Dedifferentiated amniotic fluid mesenchymal stem cell (primary cell): Measurements from ENCODE around the gene TTLL8.
"Not testable (repeated sequence)": the region's sequence is repeated elsewhere in the genome, so short reads cannot be mapped to it uniquely, and the experiment has no call there.

Experiments
- DNase-seq: peaks from one replicate; pipeline ENCODE4 v3.0.0-alpha.2; 2016; ENCODE audit errors: extremely low spot score

TTLL8 gene

DNA sequence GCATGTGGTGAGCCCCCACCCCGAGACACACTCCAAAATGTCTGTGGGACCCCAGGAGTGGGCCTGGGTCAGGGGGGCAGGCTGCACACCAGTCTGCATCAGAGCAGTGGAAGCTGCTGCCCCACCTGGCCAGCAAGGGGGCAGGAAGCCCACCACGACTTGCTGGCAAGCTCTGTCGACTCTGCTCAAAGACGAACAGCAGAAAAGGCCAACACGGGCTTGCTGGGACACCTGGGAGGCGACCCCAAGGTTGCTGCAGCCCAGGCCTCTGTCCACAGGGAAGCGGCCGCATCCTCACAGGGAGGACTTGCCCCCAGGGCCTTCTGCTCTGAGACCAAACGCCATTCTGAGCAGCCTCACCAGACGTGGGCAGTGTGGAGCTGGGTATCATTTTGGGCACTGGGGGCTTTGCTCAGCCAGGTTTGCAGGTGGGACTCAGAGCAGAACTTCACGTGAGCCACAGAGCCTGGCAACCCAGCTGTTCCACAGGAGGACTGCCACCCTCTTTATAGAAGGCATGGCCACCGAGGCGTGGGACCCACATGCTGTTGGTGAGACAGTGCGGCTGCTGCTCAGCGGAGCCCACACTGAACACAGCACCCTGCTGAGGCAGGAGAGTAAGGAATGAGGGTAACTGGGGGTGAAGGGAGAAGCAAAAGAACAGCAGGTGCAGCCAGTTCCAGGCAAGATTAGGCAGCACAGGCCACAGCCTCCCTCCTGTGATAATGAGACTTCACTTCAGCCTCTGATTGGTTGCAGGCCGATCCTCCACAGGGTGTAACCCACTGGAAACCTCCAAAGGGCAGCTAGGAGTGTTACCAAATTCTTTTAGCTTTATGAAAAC, 56.5 kb downstream of the TTLL8 start:
- DNase-seq: no peak

DNA sequence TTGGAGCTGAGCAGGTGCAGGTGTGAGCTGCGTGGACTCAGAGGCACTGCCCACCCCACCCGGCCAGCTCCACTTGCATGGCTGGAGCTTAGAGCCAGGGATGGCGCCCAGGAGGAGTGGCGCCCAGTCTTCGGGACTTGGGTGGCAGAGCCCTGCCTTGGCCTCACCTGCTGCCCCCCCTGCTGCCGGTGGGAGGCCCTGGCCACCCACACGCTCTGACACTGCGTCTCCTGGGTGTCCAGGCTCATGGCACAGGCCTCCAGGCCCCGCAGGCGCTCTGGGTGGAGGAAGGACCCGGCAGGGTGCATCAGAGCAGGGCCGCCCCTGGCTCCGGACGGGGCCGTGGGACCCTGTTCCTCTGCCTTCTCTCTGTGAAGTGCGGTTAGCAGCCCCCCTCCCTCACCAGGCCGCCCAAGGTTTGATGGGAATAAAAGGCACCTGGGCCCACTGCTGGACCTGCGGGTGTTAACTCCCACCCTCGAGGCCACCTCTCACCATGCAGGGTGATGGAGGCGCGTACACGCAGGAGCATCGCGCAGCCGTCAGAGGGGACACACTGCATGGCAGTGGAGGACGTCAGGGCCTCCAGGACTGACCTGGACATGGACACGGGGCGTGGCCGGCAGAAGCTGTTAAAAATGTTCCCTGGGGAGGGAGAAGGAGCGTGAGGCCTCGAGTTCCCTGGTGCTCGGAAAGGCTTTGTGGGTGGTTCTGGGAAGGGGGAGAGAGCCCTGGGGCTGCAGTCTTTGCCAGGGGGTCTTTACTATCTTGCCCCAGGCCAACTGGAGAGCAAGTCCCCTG, 57.3 kb downstream of the TTLL8 start:
- no peak for DNase-seq

DNA sequence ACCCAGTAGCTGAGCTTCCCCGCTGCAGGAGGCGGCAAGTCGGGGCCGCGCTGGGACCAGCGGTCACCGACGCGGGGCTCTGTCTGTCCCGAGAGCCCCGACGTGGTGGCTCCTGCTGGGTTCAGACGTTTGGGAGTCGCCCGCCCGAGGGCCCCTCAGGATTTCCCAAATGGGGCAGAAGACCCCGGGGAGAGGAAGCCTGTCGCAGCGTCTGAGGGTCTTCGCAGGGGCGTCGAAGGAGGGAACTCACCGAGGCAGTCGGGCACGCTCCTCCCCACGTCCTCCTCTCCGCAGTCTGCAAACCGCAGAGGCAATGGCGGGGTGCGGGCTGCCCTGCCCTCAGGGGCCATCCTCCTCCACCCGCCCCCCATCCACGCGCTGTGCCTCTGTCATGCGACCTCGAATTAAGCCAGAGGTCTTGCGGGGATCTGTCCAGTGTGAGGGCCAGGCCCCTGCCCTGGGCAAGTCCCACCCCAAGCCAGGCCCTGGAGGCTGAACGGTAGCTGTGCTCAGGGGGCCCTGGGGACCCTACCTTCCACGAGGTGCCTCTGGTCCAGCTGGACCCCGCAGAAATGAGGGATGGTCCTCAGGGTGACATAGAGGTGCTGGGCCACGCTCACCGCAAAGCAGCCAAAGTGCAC, 58.0 kb downstream of the TTLL8 start:
- DNase-seq: no peak

DNA sequence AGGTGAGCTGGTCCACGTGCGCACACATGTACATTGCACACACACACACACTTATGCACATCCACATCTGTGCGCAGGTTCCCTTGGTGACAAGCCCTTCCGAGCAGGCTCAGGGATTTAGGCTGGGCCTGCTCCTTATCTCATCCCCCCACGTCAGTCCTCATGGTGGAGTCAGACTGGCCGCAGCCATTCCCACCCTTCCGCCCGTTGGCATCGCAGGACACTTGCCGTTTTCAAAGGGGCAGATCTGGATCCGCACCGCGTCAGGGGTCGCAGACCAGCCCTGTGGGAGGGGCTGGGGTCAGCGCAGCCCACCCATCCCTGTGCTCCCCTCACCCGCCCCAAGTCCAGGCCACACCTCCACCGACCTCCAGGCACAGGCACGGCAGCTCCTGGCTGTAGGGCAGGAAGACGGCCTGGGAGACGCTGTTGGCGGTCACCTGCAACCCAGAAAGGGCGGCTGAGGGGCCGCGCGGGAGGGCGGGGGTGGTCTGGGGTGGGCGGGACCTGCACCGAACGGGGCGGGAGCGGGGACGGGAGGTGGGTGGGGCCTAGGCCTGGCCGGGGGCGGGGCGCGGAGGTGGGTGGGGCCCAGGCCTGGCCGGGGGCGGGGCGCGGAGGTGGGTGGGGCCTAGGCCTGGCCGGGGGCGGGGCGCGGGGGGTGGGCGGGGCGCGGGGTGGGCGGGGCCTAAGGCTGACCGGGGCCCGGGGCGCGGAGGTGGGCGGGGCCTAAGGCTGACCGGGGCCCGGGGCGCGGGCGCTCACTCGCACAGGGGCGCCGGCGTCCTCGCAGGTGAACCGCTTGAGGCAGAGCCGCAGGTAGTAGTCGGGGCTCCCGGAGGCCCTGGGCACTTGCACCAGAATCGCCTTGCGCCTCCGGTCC, 58.8 kb downstream of the TTLL8 start:
- DNase-seq: no peak

DNA sequence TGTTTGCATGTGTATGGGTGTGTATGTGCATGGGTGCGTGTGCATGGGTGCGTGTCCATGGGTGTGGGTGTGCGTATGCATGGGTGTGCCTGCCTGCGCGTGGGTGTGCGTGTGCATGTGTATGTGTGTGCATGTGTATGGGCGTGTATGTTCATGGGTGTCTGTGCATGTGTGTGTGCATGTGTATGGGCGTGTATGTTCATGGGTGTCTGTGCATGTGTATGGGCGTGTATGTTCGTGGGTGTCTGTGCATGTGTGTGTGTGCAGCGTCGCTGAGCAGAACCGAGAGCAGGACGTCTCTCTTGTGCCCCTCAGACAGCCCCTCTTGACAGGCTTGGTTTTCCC, 59.4 kb downstream of the TTLL8 start:
- no peak for DNase-seq

DNA sequence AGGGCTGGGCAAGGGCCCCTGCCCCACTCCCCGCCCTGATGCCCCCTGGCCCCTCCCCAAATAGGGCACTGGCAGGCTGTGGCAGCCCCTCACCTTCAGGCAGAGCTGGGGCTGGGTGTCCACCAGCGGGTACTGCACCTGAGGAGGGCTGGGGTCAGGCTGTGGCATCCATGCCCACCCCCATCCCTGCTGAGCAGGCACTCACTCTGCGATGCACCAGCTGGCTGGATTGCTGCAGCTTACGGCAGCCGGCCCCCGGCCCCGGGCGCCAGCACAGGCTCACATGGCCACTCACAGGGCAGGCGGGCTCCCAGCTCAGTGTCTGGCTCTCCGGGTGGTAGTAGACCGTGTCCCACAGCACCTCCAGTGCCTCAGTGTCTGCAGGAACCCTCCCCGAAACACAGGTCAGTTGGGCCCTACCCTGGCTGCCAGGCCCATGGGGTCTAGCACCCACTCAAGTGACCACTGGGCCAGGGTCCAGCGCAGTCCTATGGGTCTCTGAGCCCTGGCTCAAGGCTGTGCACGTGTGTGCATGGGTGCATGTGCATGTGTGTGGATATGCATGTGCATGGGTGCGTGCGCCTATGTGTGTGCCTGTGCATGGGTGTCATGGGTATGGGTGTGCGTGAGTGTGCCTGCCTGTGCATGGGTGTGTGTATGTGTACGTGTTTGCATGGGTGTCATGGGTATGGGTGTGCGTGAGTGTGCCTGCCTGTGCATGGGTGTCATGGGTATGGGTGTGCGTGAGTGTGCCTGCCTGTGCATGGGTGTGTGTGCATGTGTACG, 60.0 kb downstream of the TTLL8 start:
- no peak for DNase-seq

DNA sequence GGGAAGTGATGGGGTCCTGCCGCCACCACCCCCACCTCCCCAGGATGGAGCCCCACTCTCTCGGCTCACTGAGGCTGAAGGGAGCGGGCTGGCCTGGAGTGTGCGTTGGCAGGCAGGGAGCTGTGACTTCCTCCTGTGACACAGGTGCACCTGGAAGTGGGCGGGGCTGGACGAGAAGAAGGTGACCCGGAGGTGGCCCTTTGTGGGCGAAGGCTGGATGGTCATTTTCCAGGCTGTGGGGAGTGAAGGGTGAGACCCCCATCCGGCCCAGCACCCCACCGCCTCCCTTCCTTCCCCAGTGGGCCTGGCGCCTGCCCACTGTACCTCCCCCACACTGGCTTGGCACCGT, 60.9 kb downstream of the TTLL8 start:
- DNase-seq: no peak

DNA sequence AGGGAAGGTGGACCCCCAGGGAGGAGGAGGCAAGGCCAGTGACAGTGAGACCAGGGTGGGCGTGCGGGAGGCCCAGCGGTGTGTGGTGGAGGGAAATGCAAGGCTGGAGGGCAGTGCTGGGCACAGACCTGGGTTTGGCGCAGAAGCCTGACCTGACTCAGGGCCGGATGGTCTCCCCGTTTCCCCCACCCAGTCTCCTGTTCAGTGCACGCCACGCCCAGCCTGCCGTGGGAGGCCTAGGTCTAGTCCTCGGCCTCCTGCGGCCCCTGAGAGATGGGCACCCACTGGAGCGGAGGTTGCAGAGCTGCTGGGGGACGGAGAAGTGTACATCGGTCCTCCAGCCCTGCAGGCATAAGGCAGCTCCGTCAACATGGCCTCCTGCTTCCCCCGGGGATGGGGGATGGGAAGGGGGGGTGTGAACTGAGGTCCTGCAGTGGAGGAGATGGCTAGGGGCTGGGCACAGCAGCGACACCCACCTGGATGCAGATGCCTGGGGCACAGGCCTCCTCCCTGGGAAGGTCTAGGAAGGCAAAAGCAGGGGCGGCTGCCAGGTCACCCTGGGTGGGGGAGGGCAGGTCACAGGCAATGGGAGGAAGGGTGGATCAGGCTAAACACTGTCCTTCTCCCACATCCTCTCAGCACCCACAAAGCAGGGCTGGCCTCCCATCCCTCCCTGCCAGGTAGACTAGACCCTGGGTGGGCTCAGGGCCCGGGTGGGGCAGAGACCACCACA, 61.4 kb downstream of the TTLL8 start:
- DNase-seq: no peak

DNA sequence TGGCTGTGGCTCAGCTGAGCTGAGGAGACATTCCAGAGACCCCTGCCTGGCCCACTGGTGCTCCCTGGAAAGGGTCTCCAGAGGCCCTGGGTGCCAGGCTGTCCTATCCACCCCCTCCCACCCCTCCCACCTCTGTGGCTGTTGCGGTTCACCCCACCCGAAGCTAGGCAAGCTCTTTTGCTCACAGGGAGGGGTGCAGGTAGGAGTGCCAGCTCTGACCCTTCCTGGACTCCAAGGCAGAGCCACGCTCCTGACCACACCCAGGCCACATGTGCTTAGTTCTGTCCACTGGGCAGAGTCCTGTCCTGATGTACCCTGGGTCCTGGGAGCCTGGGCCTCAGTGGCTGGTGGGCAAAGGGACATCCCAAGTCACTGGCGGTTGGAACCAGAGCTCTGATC, 62.0 kb downstream of the TTLL8 start:
- DNase-seq: no peak

DNA sequence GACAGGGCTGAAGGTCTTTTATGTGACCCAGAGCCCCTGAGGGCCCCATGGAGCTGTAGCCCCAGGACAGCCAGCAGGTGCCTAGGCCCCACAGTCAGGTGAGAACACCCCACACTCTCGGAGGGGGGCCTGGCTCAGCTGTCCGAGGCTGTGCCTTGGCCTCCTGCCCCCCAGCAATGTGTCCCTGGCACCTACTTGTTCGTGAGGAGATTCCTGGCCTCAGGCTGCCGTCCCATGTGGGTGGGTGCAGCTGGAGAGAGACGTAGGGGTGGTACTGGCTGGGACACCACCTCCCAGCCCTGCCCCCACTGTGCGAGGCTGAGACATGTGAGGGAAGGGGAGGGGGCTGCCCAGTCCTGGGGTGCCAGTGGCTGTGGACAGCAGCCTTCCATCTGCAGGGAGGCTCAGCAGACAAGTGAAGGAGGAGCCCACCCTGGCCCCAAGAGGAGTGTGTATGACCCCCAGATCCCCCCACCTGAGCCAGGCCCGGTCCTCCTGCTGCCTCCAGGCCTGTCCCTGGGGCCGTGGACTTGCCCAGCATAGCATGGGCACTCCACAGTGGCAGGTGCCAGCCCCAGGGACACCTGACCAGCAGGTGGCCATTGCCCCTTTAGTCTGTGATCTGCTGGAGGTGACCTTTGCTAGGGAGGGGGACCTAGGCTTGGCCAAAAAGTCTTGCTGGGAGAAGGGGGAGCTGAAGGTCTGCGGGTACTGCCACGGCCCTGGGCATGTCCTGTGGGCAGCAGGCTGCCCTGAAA, 62.6 kb downstream of the TTLL8 start:
- DNase-seq: no peak

DNA sequence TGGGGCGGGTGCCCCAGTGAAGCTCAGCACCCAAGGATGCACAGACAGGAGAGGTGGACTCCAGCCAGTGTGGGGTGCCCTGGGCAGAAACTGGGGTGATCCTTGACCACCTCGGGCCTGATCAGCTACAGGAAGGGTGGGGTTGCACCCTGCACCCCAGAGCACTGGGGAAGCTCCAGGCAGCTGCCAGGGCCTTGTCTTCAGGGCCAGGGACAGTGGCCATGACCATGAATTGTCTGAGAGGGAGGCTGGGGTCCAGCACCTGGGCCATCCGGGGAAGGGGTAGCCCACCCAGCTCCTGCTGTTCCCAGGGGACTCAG, 63.1 kb downstream of the TTLL8 start:
- no peak for DNase-seq

DNA sequence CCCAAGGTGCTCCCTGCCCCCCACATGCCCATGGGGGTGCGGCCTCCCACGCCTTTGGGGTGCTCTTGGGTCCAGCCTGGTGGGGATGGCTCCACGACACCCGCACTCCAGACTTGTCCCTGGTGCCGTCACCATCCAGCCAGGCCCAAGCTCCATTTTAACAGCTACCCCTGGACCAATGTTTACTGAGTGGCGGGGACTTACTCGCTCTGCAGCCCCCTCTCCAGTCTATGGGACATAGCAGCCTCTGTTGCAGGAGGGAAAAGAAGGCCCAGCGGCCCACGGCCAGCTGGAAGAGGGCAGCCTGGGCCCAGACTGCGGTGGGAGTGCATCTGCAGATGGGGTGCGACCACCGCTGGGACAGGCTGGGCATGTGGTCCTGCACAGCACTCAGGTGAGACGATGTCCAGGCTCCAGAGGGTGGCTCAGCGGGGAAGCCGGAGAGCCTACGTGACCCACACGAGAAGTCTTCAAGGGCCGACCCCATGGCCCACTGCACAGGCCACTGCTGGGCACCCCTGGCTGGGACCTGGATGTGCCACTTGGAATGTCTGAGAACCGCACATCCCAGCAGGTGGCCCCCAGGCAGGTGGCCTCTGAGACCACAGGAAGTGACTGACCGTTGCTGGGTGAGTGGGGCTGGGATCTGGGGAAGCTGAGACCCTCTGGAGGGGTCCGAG, 63.6 kb downstream of the TTLL8 start:
- no peak for DNase-seq

DNA sequence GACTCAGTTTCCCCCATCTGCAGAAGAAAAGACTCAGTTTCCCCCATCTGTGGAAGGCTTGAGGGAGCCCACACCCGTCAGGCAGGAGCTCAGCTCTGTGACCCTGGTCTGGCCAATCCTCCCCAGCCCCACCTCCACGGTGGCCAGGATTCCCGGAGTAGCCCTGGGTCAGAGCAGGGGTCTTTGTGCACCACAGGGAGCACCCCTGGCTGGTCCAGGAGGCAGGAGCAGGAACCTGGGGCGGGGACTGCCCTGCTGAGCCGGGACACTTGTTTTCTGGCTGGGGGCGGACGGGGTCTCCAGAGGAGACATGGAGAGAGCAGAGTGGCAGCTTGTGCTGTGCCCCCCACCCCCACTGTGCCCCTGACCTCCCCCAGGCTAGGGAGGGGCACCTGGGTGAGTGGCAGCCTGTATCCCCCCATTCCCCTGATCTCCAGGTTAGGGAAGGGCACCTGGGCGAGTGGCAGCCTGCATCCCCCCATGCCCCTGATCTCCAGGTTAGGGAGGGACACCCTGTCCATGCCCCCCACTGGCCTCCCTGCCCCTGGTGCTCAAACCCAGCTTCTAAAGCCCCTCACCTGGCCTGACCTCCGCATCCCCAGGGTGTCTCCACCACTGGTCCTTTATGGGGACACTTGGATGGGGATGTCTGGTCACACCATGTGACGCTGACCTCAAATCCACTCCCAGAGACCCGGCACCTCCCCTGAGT, 64.3 kb downstream of the TTLL8 start:
- no peak for DNase-seq

DNA sequence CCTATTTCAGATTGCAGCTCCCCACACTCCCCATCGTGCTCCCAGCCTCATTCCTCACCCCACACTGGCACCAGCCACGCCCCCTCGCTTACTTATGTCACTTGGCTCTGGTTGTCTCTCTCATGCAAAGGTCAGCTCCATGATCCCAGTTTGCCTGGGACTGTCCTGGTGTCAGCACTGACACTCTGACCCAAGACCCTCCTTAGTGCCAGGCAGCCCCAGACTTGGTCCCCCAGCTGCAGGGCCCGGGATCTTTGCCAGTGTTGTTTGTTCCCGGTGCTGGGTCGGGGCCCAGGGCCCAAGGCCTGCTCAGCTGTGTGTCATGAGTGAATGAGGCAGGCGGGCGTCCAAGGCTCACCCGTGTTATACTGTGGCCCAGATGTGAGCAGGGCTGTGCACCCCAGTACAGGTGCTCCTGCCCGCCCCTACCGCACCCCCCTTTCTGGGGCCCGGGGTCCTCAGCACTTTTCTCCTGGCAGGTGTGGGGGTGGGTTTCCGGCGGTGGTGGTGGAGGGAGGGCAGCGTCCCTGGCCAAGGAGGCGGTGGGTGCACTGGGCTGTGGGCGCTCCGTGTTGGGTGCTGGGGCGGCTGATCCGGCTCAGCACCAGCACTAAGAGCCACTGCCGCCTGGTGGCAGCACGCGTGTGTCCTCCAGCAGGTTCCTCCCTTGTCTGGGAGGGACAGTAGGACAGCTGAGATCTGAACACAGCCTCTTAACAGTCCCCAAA, 65.0 kb downstream of the TTLL8 start:
- peak; percentile 26 for DNase-seq

DNA sequence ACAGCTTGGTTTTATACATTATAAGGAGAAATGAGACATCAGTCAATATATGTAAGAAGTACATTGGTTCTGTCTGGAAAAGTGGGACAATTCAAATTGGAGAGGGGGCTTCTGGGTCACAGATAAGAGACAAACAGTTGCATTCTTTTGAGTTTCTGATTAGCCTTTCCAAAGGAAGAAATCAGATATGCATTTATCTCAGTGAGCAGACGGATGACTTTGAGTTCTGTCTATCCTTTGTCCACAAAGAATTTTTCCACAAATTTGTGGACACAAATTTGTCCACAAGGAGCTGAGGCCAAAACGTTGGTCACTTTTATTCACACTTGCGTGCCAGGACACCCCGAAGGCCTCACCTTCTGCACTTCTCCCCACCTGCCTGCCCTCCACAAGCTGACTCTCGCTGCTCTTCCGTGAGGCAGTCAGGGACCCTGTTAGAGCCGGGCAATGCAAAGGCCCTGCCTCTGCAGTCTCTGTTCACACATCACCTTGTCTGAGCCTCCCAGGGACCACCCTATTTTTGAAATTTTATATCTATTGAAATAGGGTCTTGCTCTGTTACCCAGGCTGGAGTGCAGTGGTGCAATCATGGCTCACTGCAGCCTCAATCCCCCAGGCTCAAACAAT, 66.1 kb downstream of the TTLL8 start:
- DNase-seq: no peak

DNA sequence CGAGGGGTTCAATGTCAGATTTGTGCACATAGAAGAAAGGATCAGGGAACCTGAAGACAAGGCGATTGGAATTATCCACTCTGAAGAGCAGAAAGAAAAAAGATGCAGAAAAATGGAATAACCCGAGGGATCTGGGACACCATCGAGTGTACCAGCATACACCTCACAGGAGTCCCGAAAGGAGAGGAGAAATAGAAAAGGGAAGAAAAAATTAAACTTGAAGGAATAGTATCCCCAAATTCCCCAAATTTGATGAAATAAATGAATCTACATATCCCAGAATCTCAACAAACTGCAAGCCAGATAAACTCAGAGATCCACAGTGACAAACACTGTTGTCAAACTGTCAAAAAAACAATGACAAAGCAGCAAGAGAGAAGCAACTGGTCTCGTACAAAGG, 66.9 kb downstream of the TTLL8 start:
- no peak for DNase-seq

DNA sequence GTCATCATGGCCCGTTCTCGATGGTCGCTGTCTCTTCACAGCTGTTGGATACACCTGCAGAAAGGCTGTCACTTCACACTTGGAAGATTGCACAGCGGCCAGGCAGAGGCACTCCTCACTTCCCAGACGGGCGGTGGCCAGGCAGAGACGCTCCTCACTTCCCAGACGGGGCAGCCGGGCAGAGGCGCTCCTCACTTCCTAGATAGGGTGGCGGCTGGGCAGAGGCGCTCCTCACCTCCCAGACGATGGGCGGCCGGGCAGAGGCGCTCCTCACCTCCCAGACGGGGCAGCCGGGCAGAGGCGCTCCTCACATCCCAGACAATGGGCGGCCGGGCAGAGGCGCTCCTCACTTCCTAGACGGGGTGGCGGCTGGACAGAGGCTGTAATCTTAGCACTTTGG, 68.3 kb downstream of the TTLL8 start:
- not testable (repeated sequence) for DNase-seq
